Measurements from ENCODE around the gene PGAM2.
"Not testable (repeated sequence)": the region's sequence is repeated elsewhere in the genome, so short reads cannot be mapped to it uniquely, and the experiment has no call there.

PGAM2 gene

GRCh38 chr7:44046321-44047061 is 18.9 kb downstream of the PGAM2 start:
- DNase-seq: no peak

GRCh38 chr7:44045226-44046014 is 19.9 kb downstream of the PGAM2 start:
- no peak for DNase-seq

- peak; percentile 89 for DNase-seq
Measured at GRCh38 chr7:44044315-44045225, 20.8 kb downstream of the PGAM2 start, which contains the start of gene DBNL. Gene DBNL (plus strand): TSS chr7:44044702. CDS start chr7:44044738, 36 bp downstream.

GRCh38 chr7:44043902-44044301 is 21.5 kb downstream of the PGAM2 start:
- no peak for DNase-seq

GRCh38 chr7:44042221-44042620 is 23.1 kb downstream of the PGAM2 start:
- no peak for DNase-seq

GRCh38 chr7:44040493-44040891 is 24.9 kb downstream of the PGAM2 start:
- not testable (repeated sequence) for DNase-seq

GRCh38 chr7:44039800-44040492 is 25.4 kb downstream of the PGAM2 start:
- not testable (repeated sequence) for DNase-seq

- DNase-seq: not testable (repeated sequence)
Measured at GRCh38 chr7:44038961-44039558, 26.3 kb downstream of the PGAM2 start.

GRCh38 chr7:44038553-44038952 is 26.8 kb downstream of the PGAM2 start:
- not testable (repeated sequence) for DNase-seq

GRCh38 chr7:44037951-44038350 is 27.4 kb downstream of the PGAM2 start:
- DNase-seq: not testable (repeated sequence)

- DNase-seq: not testable (repeated sequence)
Measured at GRCh38 chr7:44036364-44036763, 29.0 kb downstream of the PGAM2 start.

GRCh38 chr7:44033971-44034844 is 31.2 kb downstream of the PGAM2 start:
- not testable (repeated sequence) for DNase-seq

GRCh38 chr7:44032031-44032430 is 33.3 kb downstream of the PGAM2 start:
- not testable (repeated sequence) for DNase-seq

GRCh38 chr7:44031319-44031718 is 34.0 kb downstream of the PGAM2 start:
- not testable (repeated sequence) for DNase-seq

- not testable (repeated sequence) for DNase-seq
Measured at GRCh38 chr7:44030029-44030428, 35.3 kb downstream of the PGAM2 start.

GRCh38 chr7:44029433-44029832 is 35.9 kb downstream of the PGAM2 start:
- not testable (repeated sequence) for DNase-seq

- DNase-seq: not testable (repeated sequence)
Measured at GRCh38 chr7:44022796-44023467, 42.4 kb downstream of the PGAM2 start.

GRCh38 chr7:44022069-44022468 is 43.3 kb downstream of the PGAM2 start:
- DNase-seq: not testable (repeated sequence)

GRCh38 chr7:44019825-44020224 is 45.5 kb downstream of the PGAM2 start:
- not testable (repeated sequence) for DNase-seq
